ENCODE measurements around the gene RASSF4. TPM values are rescaled to one million over a fixed set of nuclear protein-coding genes. Genes with fewer than 3 reads are reported as not detected.
A peak's percentile ranks its signal among the peaks of the same experiment; 100 is the strongest.

The RASSF4 gene
- total and polyA plus RNA-seq, 2 experiments from 2014 or later = 2.1 to 2.3 TPM

GRCh38 chr10:44975431-44976331, 16.1 kb downstream of the RASSF4 start:
- no peak overlapping the region for H3K4me2 ChIP-seq (ENCODE audit: unreplicated experiment)
- H3K79me2 ChIP-seq (ENCODE audit: insufficient read depth) = no peaks in the 10 kb centered on the region
- no peak for TF ChIP-seq EZH2phosphoT487 (IDR thresholded peaks at IDR 0.05; ENCODE audit: insufficient read depth, low read depth)
- TF ChIP-seq EZH2 (IDR thresholded peaks at IDR 0.05; ENCODE audit: insufficient read depth, poor library complexity, severe bottlenecking) = no peak
- in situ Hi-C loops (cut with MboI) = loop anchor here (25.0 kb wide), 1 partner anchor 1313 kb away; no protein-coding TSS in a partner anchor
- H3K4me1 ChIP-seq (ENCODE audit: insufficient read depth) = peaks cover 32% of the 10 kb centered on the region
- H4K20me1 ChIP-seq (ENCODE audit: insufficient read depth) = no peaks in the 10 kb centered on the region
- no peak overlapping the region for H3K4me3 ChIP-seq
- peaks cover 7% of the 10 kb centered on the region; the same call in 1 of the 2 replicates for H3F3A ChIP-seq (ENCODE audit: insufficient read depth)
- H3K27me3 ChIP-seq (replicated peaks; ENCODE audit: insufficient read depth) = no peaks in the 10 kb centered on the region
- no peaks in the 10 kb centered on the region for H3K9me2 ChIP-seq (ENCODE audit: insufficient read depth)
- no peak overlapping the region for H3K27ac ChIP-seq
- H3K9ac ChIP-seq = no peak overlapping the region
- H3K36me3 ChIP-seq (ENCODE audit: low read depth) = no peaks in the 10 kb centered on the region
- WGBS, 2 experiments (ENCODE audit: low coverage in 1 of 2, low lambda C conversion rate in 2 of 2, missing lambda C conversion rate in 2 of 2) = 47% methylated on average over 10 of the region's 10 CpGs
- H3K9me3 ChIP-seq (ENCODE audit: low read depth) = no peaks in the 10 kb centered on the region
- peak; percentile 52 for DNase-seq
- H2AFZ ChIP-seq = no peak overlapping the region

DNA sequence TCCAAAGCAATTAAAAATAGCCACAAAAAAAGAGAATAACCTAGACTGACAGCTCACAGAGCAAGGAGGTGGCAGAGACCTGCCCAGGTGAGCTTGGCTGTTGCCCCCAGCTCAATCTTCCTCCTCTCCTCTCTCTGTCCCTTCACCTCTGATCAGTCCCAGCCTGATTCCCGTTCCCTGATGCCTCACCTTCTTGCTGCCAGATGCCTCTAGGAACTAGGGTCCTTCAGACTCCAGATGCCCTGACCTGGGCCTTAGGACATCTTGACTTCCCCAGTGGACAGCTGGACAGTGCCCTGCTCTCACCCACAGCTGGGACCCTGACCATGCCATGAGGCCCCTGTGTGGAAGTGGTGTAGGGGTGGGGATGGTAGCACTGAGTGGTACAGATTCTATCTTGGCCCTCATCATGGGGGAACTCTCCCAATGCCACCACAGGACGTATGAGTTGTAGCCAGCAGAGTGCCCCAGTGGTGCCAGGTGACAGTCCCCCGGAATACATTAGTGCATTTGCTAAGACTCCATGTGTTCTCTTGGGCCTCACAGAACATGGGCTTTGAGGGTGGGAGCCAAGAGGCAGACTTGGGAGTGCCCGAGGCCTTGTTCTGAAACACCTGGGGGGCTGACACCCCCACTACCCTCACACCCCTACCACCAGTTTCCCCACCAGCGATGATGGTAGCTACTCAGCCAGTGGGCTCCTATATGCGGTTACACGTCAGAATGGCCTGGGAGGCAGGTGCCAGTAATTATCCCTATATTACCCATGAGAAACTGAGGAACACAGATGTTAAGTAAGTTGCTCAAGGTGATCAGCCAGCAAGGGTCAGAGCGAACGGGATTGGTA, 17.0 kb downstream of the RASSF4 start:
- H3K27ac ChIP-seq = no peak overlapping the region
- no peaks in the 10 kb centered on the region for H3K36me3 ChIP-seq (ENCODE audit: low read depth)
- no peaks in the 10 kb centered on the region for H3K9me2 ChIP-seq (ENCODE audit: insufficient read depth)
- no peaks in the 10 kb centered on the region for H4K20me1 ChIP-seq (ENCODE audit: insufficient read depth)
- peaks cover 39% of the 10 kb centered on the region for H3K4me1 ChIP-seq (ENCODE audit: insufficient read depth)
- DNase-seq = no peak
- H3K9me3 ChIP-seq (ENCODE audit: low read depth) = no peaks in the 10 kb centered on the region
- H3K27me3 ChIP-seq (replicated peaks; ENCODE audit: insufficient read depth) = no peaks in the 10 kb centered on the region
- no peaks in the 10 kb centered on the region for H3K79me2 ChIP-seq (ENCODE audit: insufficient read depth)
- TF ChIP-seq EZH2phosphoT487 (IDR thresholded peaks at IDR 0.05; ENCODE audit: insufficient read depth, low read depth) (no peak), EZH2 (IDR thresholded peaks at IDR 0.05; ENCODE audit: insufficient read depth, poor library complexity, severe bottlenecking) (no peak)
- no peak overlapping the region for H3K4me2 ChIP-seq (ENCODE audit: unreplicated experiment)
- no peak overlapping the region for H3K9ac ChIP-seq
- in situ Hi-C loops (cut with MboI) = loop anchor here (25.0 kb wide), 1 partner anchor 1314 kb away; no protein-coding TSS in a partner anchor
- peaks cover 15% of the 10 kb centered on the region; the same call in 1 of the 2 replicates for H3F3A ChIP-seq (ENCODE audit: insufficient read depth)
- H3K4me3 ChIP-seq = no peak overlapping the region
- H2AFZ ChIP-seq = no peak overlapping the region
- WGBS, 2 experiments (ENCODE audit: low coverage in 1 of 2, low lambda C conversion rate in 2 of 2, missing lambda C conversion rate in 2 of 2) = 84 to 92% methylated on average over 9 of the region's 9 CpGs

- H3K36me3 ChIP-seq (ENCODE audit: low read depth) = no peaks in the 10 kb centered on the region
- no peaks in the 10 kb centered on the region for H3K27me3 ChIP-seq (replicated peaks; ENCODE audit: insufficient read depth)
- H3K4me3 ChIP-seq = peak overlapping the region; percentile 65
- no peak for TF ChIP-seq EZH2phosphoT487 (IDR thresholded peaks at IDR 0.05; ENCODE audit: insufficient read depth, low read depth)
- TF ChIP-seq EZH2 (IDR thresholded peaks at IDR 0.05; ENCODE audit: insufficient read depth, poor library complexity, severe bottlenecking) = no peak
- no peaks in the 10 kb centered on the region for H3K9me2 ChIP-seq (ENCODE audit: insufficient read depth)
- peak overlapping the region; percentile 87 for H3K4me2 ChIP-seq (ENCODE audit: unreplicated experiment)
- in situ Hi-C loops (cut with MboI) = loop anchor here (25.0 kb wide), 1 partner anchor 1315 kb away; no protein-coding TSS in a partner anchor
- H3K4me1 ChIP-seq (ENCODE audit: insufficient read depth) = peaks cover 49% of the 10 kb centered on the region
- WGBS, 2 experiments (ENCODE audit: low coverage in 1 of 2, low lambda C conversion rate in 2 of 2, missing lambda C conversion rate in 2 of 2) = 84% methylated on average over 22 to 25 of the region's 25 CpGs
- peak overlapping the region; percentile 33; the same call in 1 of the 2 replicates for H3K27ac ChIP-seq
- H3F3A ChIP-seq (ENCODE audit: insufficient read depth) = peaks cover 18% of the 10 kb centered on the region; the same call in 1 of the 2 replicates
- H3K79me2 ChIP-seq (ENCODE audit: insufficient read depth) = no peaks in the 10 kb centered on the region
- no peaks in the 10 kb centered on the region for H3K9me3 ChIP-seq (ENCODE audit: low read depth)
- H3K9ac ChIP-seq = peak overlapping the region; percentile 70
- no peaks in the 10 kb centered on the region for H4K20me1 ChIP-seq (ENCODE audit: insufficient read depth)
- H2AFZ ChIP-seq = peak overlapping the region; percentile 72; the same call in 1 of the 2 replicates
- no peak for DNase-seq
These were observed 17.9 kb downstream of the RASSF4 start for GRCh38 chr10:44977287-44978212.
